Measurements from ENCODE around the gene NINL.

NINL gene

DNA sequence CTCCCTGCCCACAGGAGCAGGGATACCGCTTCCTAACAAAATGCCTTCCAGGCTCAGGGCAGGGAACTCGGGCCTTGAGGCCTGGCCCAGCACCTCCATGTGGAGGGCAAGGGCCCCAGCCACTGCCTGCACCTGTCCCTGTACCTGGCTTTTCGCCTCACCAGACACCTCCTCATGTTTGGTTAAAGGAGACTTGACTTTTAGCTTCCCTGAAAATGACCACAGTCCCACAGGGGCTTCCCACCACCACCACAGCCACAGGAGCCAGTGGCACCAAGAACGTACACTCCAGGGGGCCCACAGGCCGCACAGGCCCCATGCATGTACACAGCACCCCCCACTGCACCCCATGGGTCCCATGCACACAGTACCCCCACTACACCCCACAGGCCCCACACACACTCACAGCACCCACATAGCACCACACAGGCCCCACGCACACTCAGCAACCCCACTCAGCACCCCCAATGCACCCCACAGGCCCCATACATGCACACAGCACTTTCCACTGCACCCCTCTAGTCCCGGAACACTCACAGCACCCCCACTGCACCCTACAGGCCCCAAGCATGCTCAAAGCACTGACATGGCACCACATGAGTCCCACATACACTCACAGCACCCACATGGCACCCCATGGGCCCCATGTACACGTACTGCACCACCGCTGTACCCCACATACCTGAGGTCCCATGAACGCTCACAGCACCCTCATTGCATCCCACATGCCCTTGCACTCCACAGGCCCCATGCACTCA lies 91.4 kb downstream of the NINL start:
- no peak for TF ChIP-seq MYC (IDR thresholded peaks at IDR 0.05; ENCODE audit: low read depth, low read length)
- no peak for TF ChIP-seq CTCF (IDR thresholded peaks at IDR 0.05; ENCODE audit: low read depth, low read length)
- TF ChIP-seq POLR2A (IDR thresholded peaks at IDR 0.05; ENCODE audit: extremely low read depth, insufficient read length), result no peak
- TF ChIP-seq MAX (IDR thresholded peaks at IDR 0.05; ENCODE audit: low read depth, low read length), result no peak
- no peak overlapping the region for H3K4me3 ChIP-seq (ENCODE audit: low read depth, low read length)
- DNase-seq (ENCODE audit: low read depth), result no peak

- no peak for DNase-seq (ENCODE audit: low read depth)
- TF ChIP-seq MYC (IDR thresholded peaks at IDR 0.05; ENCODE audit: low read depth, low read length), result no peak
- TF ChIP-seq POLR2A (IDR thresholded peaks at IDR 0.05; ENCODE audit: extremely low read depth, insufficient read length), result no peak
- no peak overlapping the region for H3K4me3 ChIP-seq (ENCODE audit: low read depth, low read length)
Observed at GRCh38 chr20:25493137-25493536, 92.2 kb downstream of the NINL start.

- TF ChIP-seq MAX (IDR thresholded peaks at IDR 0.05; ENCODE audit: low read depth, low read length) (no peak), MYC (IDR thresholded peaks at IDR 0.05; ENCODE audit: low read depth, low read length) (no peak)
- DNase-seq (ENCODE audit: low read depth), result no peak
- no peak overlapping the region for H3K4me3 ChIP-seq (ENCODE audit: low read depth, low read length)
Observed at GRCh38 chr20:25491446-25492038, 93.8 kb downstream of the NINL start.

DNA sequence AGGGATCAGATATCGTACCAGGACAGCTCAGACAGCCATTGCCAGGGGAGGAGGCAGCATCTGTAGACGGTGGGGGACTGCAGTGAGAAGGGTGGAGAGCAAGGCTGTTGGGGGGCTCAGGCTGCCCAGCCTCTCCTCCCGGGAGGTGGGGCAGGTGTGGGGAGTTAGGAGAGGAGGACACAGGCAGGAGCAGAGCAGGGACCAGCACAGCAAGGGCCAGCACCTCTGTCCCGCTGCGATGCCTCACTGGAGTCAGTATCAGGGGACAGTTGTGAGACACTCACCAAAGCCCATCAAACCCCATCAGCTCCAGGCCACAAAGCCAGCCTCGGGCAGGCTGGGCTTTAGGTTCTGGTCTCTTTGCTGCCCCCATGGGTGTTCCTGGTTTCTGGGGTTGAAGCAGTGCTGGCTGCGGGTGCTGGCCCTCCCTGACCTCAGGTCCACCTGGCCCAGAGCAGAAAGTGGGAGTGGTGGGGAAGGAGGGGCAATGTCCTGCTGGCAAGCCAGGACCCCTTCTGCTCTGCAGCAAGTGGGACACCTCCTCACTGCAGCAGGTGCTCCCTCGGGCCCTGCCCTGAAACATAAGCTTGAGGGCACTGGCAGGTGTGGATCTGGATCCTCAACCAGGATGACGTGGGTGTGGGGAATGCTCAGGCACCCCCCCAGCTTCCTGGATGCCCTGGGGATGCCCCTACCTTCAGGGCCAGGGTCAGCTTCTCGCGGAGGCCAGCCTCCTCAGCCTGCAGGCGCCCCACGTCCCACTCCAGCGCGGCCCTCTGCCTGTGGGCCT lies 94.5 kb downstream of the NINL start:
- no peak for TF ChIP-seq POLR2A (IDR thresholded peaks at IDR 0.05; ENCODE audit: extremely low read depth, insufficient read length)
- no peak for TF ChIP-seq MAX (IDR thresholded peaks at IDR 0.05; ENCODE audit: low read depth, low read length)
- TF ChIP-seq MYC (IDR thresholded peaks at IDR 0.05; ENCODE audit: low read depth, low read length), result no peak
- no peak for TF ChIP-seq CTCF (IDR thresholded peaks at IDR 0.05; ENCODE audit: low read depth, low read length)
- H3K4me3 ChIP-seq (ENCODE audit: low read depth, low read length), result no peak overlapping the region
- no peak for DNase-seq (ENCODE audit: low read depth)

- no peak for DNase-seq (ENCODE audit: low read depth)
- no peak for TF ChIP-seq MYC (IDR thresholded peaks at IDR 0.05; ENCODE audit: low read depth, low read length)
- H3K4me3 ChIP-seq (ENCODE audit: low read depth, low read length), result no peak overlapping the region
Observed at GRCh38 chr20:25489221-25489871, 96.0 kb downstream of the NINL start.

- H3K4me3 ChIP-seq (ENCODE audit: low read depth, low read length), result no peak overlapping the region
- TF ChIP-seq MAX (IDR thresholded peaks at IDR 0.05; ENCODE audit: low read depth, low read length), result no peak
- TF ChIP-seq MYC (IDR thresholded peaks at IDR 0.05; ENCODE audit: low read depth, low read length), result no peak
- TF ChIP-seq CTCF (IDR thresholded peaks at IDR 0.05; ENCODE audit: low read depth, low read length), result no peak
- no peak for TF ChIP-seq POLR2A (IDR thresholded peaks at IDR 0.05; ENCODE audit: extremely low read depth, insufficient read length)
- DNase-seq (ENCODE audit: low read depth), result no peak
Observed at GRCh38 chr20:25487975-25488374, 97.4 kb downstream of the NINL start.

GRCh38 chr20:25487306-25487705 lies 98.0 kb downstream of the NINL start:
- H3K4me3 ChIP-seq (ENCODE audit: low read depth, low read length), result no peak overlapping the region
- no peak for DNase-seq (ENCODE audit: low read depth)
- no peak for TF ChIP-seq MAX (IDR thresholded peaks at IDR 0.05; ENCODE audit: low read depth, low read length)
- TF ChIP-seq MYC (IDR thresholded peaks at IDR 0.05; ENCODE audit: low read depth, low read length), result no peak
- no peak for TF ChIP-seq POLR2A (IDR thresholded peaks at IDR 0.05; ENCODE audit: extremely low read depth, insufficient read length)
- TF ChIP-seq CTCF (IDR thresholded peaks at IDR 0.05; ENCODE audit: low read depth, low read length), result no peak

Data from NB4 (cell line).